ENCODE measurements around the gene WDR13.

WDR13 gene

DNA sequence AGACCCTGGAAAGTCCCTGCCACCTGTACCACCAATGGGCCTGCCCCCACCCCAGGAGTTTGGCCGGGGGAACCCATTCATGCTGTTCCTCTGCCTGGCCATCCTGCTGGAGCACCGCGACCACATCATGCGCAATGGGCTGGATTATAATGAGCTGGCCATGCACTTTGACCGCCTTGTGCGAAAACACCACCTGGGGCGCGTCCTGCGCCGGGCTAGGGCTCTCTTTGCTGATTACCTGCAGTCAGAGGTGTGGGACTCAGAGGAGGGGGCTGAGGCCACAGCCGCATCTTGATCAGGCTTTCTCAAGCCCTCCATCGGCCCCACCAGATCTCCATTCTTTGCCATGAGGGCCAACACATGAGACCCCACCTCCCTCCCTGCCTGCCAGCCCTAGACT lies 36.6 kb upstream of the WDR13 start:
- Histone ChIP-seq H3K4me1 (no peaks in the 10 kb centered on the region), H3K4me3 (ENCODE audit: low read depth, low read length) (no peak overlapping the region), H3K36me3 (peaks cover 4% of the 10 kb centered on the region; the same call in 1 of the 2 replicates), H3K9me3 (no peaks in the 10 kb centered on the region), H3K27me3 (no peaks in the 10 kb centered on the region)
- TF ChIP-seq, protein P1, sequence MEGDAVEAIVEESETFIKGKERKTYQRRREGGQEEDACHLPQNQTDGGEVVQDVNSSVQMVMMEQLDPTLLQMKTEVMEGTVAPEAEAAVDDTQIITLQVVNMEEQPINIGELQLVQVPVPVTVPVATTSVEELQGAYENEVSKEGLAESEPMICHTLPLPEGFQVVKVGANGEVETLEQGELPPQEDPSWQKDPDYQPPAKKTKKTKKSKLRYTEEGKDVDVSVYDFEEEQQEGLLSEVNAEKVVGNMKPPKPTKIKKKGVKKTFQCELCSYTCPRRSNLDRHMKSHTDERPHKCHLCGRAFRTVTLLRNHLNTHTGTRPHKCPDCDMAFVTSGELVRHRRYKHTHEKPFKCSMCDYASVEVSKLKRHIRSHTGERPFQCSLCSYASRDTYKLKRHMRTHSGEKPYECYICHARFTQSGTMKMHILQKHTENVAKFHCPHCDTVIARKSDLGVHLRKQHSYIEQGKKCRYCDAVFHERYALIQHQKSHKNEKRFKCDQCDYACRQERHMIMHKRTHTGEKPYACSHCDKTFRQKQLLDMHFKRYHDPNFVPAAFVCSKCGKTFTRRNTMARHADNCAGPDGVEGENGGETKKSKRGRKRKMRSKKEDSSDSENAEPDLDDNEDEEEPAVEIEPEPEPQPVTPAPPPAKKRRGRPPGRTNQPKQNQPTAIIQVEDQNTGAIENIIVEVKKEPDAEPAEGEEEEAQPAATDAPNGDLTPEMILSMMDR (IDR thresholded peaks at IDR 0.05; ENCODE audit: low read depth, low read length), result no peak
- no peak for DNase-seq

DNA sequence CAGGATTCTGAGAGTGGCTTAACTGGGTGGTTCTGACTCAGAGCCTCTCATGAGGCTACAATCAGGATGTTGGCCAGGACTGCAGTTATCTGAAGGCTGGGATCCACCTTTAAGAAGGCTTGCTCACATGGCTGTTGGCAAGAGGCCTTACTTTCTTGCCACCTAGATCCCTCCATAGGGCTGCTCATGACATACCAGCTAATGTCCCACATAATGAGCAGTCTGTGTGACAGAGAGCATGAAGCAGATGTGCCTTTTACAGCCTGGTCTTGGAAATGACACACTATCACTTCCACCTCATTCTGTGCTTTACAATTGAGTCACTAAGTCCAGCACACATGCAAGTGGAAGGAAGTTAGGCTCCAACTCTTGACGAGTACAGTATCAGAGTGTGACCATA lies 27.3 kb upstream of the WDR13 start:
- no peak for DNase-seq
- H3K4me3 ChIP-seq (ENCODE audit: low read depth, low read length), result no peak overlapping the region
- TF ChIP-seq, protein P1 (IDR thresholded peaks at IDR 0.05; ENCODE audit: low read depth, low read length), result no peak
- H3K36me3 ChIP-seq, result peaks cover 5% of the 10 kb centered on the region
- no peaks in the 10 kb centered on the region for H3K9me3 ChIP-seq
- no peaks in the 10 kb centered on the region for H3K4me1 ChIP-seq
- no peaks in the 10 kb centered on the region for H3K27me3 ChIP-seq

DNA sequence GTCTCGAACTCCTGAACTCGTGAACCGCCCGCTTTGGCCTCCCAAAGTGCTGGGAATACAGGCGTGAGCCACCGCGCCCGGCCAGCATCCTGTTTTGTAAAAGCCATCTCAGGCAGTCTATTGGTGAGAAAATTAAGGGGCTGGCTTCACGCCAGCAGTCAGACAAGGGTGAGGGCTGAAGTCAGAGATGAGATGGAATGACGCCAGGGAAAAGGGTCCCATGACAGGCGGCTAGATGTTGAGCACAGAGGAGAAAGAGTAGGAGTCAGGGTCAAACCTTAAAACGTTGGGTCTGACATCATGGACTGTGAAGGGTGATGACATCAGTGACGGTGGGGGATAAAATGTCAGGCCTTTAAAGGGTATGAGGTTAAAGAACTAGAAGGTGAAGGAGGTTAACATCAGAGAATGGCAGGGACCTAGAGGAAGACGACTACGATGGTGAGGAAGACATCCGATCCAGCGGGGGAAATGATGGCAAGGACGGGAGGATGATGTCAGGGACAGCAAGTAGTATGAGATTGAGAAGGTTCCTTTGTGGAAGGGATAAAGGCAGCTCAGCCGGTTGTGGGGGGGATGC lies 23.5 kb upstream of the WDR13 start:
- peak overlapping the region; percentile 97 for H3K4me3 ChIP-seq (ENCODE audit: low read depth, low read length)
- peak; percentile 56 for DNase-seq
- H3K27me3 ChIP-seq, result no peaks in the 10 kb centered on the region
- no peaks in the 10 kb centered on the region for H3K9me3 ChIP-seq
- peaks cover 43% of the 10 kb centered on the region for H3K36me3 ChIP-seq
- TF ChIP-seq, protein P1 (IDR thresholded peaks at IDR 0.05; ENCODE audit: low read depth, low read length), result no peak
- H3K4me1 ChIP-seq, result no peaks in the 10 kb centered on the region; the same call in 1 of the 2 replicates

DNA sequence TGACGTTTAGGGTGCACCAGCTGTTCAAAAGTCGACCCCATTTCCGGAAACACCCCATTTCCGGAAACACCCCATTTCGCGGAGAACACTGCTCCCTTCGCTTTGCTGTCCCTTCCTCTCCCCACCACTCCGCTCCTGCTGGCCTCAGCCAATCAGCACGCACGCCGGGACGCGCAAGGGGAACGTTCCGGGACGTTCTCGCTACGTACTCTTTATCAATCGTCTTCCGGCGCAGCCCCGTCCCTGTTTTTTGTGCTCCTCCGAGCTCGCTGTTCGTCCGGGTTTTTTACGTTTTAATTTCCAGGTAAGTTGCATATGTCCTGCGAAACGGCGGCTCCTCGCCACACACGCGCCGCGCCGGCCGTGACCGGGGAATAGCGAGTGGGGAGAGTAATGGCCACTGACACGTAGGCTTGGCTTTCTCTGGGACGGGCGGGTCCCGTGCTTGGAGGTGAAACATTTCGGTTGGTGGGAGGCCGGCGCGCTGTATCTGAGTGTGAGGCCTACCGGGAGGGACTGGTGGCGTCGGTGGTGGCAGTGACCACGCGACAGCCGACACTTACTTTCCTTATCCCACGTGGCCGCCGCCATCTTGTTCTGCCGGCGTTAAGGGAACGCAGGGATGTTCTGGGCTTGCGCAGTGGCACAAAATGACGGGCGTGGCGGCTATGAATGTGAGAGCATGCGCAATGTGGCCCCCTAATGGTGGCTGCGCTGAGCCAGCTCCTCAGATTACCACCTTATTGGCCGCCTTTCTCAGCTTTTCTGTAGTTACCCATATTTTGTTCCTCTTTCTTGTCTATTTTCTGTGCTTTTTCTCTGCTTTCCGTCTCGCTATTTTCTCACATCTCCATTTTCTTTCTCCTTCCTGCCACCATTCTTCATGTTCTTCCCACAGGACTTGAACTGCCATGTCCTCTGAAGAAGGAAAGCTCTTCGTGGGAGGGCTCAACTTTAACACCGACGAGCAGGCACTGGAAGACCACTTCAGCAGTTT lies 22.7 kb upstream of the WDR13 start, which contains the start of gene RBM3:
Gene RBM3, plus strand, starts transcription at position 215 of the 997 bp plus-strand sequence. Its CDS starts 697 bp downstream, at position 912.
- TF ChIP-seq, protein P1 (IDR thresholded peaks at IDR 0.05; ENCODE audit: low read depth, low read length), result peak; percentile 44
- H3K27me3 ChIP-seq, result no peaks in the 10 kb centered on the region
- no peaks in the 10 kb centered on the region for H3K9me3 ChIP-seq
- DNase-seq, result peak; percentile 90
- no peaks in the 10 kb centered on the region; the same call in 1 of the 2 replicates for H3K4me1 ChIP-seq
- peaks cover 51% of the 10 kb centered on the region for H3K36me3 ChIP-seq
- peak within 1 kb of the TSS; percentile 97 for H3K4me3 ChIP-seq (ENCODE audit: low read depth, low read length)

DNA sequence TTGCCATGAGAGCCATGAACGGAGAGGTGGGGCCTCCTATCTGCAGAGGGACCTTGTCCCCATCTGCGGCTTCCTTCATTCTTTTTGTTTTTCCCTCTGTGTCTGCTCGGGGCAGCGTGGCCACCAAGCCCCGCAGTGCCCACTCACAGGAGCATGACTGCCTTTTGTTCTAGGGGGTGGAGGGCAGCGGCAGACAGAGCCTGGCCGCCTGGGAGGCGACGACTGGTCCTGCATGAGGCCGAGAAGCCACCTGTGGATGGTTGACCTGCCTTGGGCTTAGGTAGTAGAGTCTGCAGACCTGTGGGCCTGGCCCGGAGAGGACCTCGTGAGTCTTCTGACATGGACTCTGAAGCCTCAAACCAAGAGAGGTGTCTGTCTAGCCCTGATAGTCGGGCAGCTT lies 21.6 kb upstream of the WDR13 start:
- H3K4me1 ChIP-seq, result no peaks in the 10 kb centered on the region; the same call in 1 of the 2 replicates
- H3K36me3 ChIP-seq, result peaks cover 52% of the 10 kb centered on the region
- no peak for DNase-seq
- no peaks in the 10 kb centered on the region for H3K9me3 ChIP-seq
- peak overlapping the region; percentile 97 for H3K4me3 ChIP-seq (ENCODE audit: low read depth, low read length)
- TF ChIP-seq, protein P1 (IDR thresholded peaks at IDR 0.05; ENCODE audit: low read depth, low read length), result no peak
- H3K27me3 ChIP-seq, result no peaks in the 10 kb centered on the region
